Measurements from ENCODE around the gene GANC.
"Not testable (repeated sequence)": the region's sequence is repeated elsewhere in the genome, so short reads cannot be mapped to it uniquely, and the experiment has no call there.

GANC gene

GRCh38 chr15:42331235-42331634 is 58.2 kb downstream of the GANC start:
- TF ChIP-seq CTCF (conservative IDR thresholded peaks at IDR 0.05) (no peak), ZFX (IDR thresholded peaks at IDR 0.05) (no peak)

GRCh38 chr15:42332331-42332730 is 59.3 kb downstream of the GANC start:
- TF ChIP-seq CTCF (conservative IDR thresholded peaks at IDR 0.05), result no peak
- TF ChIP-seq ZFX (IDR thresholded peaks at IDR 0.05), result no peak
- no peak overlapping the region for H3K27ac ChIP-seq

More at GRCh38 chr15:42331235-42331634, 58.2 kb downstream of the GANC start:
- H3K27ac ChIP-seq, result no peak overlapping the region

GRCh38 chr15:42335074-42335473 is 62.1 kb downstream of the GANC start:
- H3K27ac ChIP-seq, result no peak overlapping the region

GRCh38 chr15:42336650-42337049 is 63.6 kb downstream of the GANC start:
- not testable (repeated sequence) for H3K27ac ChIP-seq

More at GRCh38 chr15:42335074-42335473, 62.1 kb downstream of the GANC start:
- TF ChIP-seq ZFX (IDR thresholded peaks at IDR 0.05), result no peak
- TF ChIP-seq CTCF (conservative IDR thresholded peaks at IDR 0.05), result no peak

- not testable (repeated sequence) for H3K27ac ChIP-seq
These were observed 64.1 kb downstream of the GANC start for GRCh38 chr15:42337104-42337503.

- TF ChIP-seq CTCF (conservative IDR thresholded peaks at IDR 0.05) (no peak), ZFX (IDR thresholded peaks at IDR 0.05) (no peak)
- no peak overlapping the region for H3K27ac ChIP-seq
These were observed 65.5 kb downstream of the GANC start for GRCh38 chr15:42338500-42338899.

- TF ChIP-seq ZFX (IDR thresholded peaks at IDR 0.05), result no peak
- no peak for TF ChIP-seq CTCF (conservative IDR thresholded peaks at IDR 0.05)
- H3K27ac ChIP-seq, result no peak overlapping the region
These were observed 70.7 kb downstream of the GANC start for GRCh38 chr15:42343596-42344232.

GRCh38 chr15:42344763-42345162 is 71.8 kb downstream of the GANC start:
- no peak overlapping the region for H3K27ac ChIP-seq
- TF ChIP-seq CTCF (conservative IDR thresholded peaks at IDR 0.05) (no peak), ZFX (IDR thresholded peaks at IDR 0.05) (no peak)
